ENCODE results near the gene ETS1.

The ETS1 gene

DNA sequence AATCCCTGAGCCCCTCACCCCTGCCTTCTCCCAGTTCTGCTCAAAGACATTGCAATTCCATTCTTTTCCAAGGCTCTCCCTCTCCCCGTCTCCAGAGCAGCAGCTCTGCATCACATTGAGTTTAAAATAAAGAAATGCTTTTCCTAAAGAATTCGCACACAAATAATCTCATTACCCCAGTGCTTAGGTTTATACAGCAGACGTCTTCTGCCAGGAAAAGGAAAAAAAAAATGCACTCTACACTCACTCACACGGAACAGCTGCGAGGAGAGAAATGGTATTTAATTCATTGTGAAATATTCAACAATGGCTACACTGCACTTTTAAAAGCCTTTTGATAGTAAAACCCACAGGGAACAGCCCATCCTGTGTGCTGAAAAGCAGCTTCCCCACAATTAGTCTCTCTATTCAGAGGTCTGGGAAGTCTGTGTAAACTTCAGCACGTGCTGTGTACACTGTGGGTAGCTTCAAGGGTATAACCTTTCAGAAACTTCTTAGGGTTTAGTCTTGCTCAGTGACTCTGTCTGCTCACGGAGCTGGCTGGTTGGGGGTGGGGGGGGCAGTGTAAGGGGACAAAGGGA is 42.8 kb downstream of the ETS1 start:
- TF ChIP-seq SPI1 (IDR thresholded peaks at IDR 0.05; ENCODE audit: borderline replicate concordance, low read depth) (no peak), CTCF (IDR thresholded peaks at IDR 0.05; ENCODE audit: insufficient read depth, low read length) (no peak), POLR2AphosphoS5 (IDR thresholded peaks at IDR 0.05; ENCODE audit: low read depth) (no peak), GABPA (IDR thresholded peaks at IDR 0.05; ENCODE audit: low read depth) (no peak)
- TF ChIP-seq, protein P1, sequence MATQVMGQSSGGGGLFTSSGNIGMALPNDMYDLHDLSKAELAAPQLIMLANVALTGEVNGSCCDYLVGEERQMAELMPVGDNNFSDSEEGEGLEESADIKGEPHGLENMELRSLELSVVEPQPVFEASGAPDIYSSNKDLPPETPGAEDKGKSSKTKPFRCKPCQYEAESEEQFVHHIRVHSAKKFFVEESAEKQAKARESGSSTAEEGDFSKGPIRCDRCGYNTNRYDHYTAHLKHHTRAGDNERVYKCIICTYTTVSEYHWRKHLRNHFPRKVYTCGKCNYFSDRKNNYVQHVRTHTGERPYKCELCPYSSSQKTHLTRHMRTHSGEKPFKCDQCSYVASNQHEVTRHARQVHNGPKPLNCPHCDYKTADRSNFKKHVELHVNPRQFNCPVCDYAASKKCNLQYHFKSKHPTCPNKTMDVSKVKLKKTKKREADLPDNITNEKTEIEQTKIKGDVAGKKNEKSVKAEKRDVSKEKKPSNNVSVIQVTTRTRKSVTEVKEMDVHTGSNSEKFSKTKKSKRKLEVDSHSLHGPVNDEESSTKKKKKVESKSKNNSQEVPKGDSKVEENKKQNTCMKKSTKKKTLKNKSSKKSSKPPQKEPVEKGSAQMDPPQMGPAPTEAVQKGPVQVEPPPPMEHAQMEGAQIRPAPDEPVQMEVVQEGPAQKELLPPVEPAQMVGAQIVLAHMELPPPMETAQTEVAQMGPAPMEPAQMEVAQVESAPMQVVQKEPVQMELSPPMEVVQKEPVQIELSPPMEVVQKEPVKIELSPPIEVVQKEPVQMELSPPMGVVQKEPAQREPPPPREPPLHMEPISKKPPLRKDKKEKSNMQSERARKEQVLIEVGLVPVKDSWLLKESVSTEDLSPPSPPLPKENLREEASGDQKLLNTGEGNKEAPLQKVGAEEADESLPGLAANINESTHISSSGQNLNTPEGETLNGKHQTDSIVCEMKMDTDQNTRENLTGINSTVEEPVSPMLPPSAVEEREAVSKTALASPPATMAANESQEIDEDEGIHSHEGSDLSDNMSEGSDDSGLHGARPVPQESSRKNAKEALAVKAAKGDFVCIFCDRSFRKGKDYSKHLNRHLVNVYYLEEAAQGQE (IDR thresholded peaks at IDR 0.05; ENCODE audit: insufficient replicate concordance, low read depth), result no peak
- no peak for DNase-seq (ENCODE audit: low read depth in 1 of 2, low spot score in 1 of 2)
- H3K27me3 ChIP-seq (ENCODE audit: insufficient read depth, poor library complexity, severe bottlenecking), result peaks cover 17% of the 10 kb centered on the region
- H3K27ac ChIP-seq (replicated peaks), result no peak overlapping the region
- H3K4me3 ChIP-seq (replicated peaks; ENCODE audit: insufficient read depth, low read length), result no peak overlapping the region

GRCh38 chr11:128540469-128540868 is 46.9 kb downstream of the ETS1 start:
- Histone ChIP-seq H3K4me3 (replicated peaks; ENCODE audit: insufficient read depth, low read length) (no peak overlapping the region), H3K27me3 (ENCODE audit: insufficient read depth, poor library complexity, severe bottlenecking) (peaks cover 17% of the 10 kb centered on the region), H3K27ac (replicated peaks) (no peak overlapping the region)
- DNase-seq (ENCODE audit: low read depth in 1 of 2, low spot score in 1 of 2), result no peak
- TF ChIP-seq SPI1 (IDR thresholded peaks at IDR 0.05; ENCODE audit: borderline replicate concordance, low read depth) (no peak), POLR2AphosphoS5 (IDR thresholded peaks at IDR 0.05; ENCODE audit: low read depth) (no peak), GABPA (IDR thresholded peaks at IDR 0.05; ENCODE audit: low read depth) (no peak), CTCF (IDR thresholded peaks at IDR 0.05; ENCODE audit: insufficient read depth, low read length) (no peak)
- TF ChIP-seq, protein P1 (IDR thresholded peaks at IDR 0.05; ENCODE audit: insufficient replicate concordance, low read depth), result no peak

DNA sequence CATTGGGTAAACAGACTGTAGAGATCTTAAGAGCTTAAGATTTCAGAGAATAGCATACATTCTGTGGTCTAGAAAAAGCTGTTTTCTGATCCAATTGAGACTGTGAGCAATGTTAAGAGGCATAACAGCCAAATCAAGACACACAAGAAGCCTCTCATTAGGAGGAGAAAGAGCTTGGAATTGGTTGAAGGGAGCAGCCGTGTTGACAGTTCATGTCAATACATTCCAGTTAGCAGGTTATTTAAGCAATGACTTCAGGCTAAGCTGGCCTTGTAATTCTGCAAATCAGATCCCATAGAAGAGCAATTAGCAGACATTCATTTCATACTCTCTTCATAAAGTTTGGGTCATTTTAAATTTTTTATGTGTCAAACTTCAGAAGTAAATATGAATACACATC is 50.9 kb downstream of the ETS1 start:
- no peak for DNase-seq (ENCODE audit: low read depth in 1 of 2, low spot score in 1 of 2)
- no peak for TF ChIP-seq POLR2AphosphoS5 (IDR thresholded peaks at IDR 0.05; ENCODE audit: low read depth)
- no peak for TF ChIP-seq GABPA (IDR thresholded peaks at IDR 0.05; ENCODE audit: low read depth)
- TF ChIP-seq, protein P1 (IDR thresholded peaks at IDR 0.05; ENCODE audit: insufficient replicate concordance, low read depth), result no peak
- TF ChIP-seq CTCF (IDR thresholded peaks at IDR 0.05; ENCODE audit: insufficient read depth, low read length), result no peak
- TF ChIP-seq SPI1 (IDR thresholded peaks at IDR 0.05; ENCODE audit: borderline replicate concordance, low read depth), result no peak
- peaks cover 14% of the 10 kb centered on the region for H3K27me3 ChIP-seq (ENCODE audit: insufficient read depth, poor library complexity, severe bottlenecking)
- no peak overlapping the region for H3K4me3 ChIP-seq (replicated peaks; ENCODE audit: insufficient read depth, low read length)
- H3K27ac ChIP-seq (replicated peaks), result no peak overlapping the region

Measured in HL-60 (cell line).